Caco-2 (cell line): Measurements from ENCODE around the gene SHE. TPM values are rescaled to one million over a fixed set of nuclear protein-coding genes. Genes with fewer than 3 reads are reported as not detected.

Experiments
- BruUV-seq: library from RNA; stranded (reverse); fragments of 400-500 nt; replicated peaks from 2 replicates; lab custom pipeline; 2021; lab: Mats Ljungman, UMichigan
- CTCF ChIA-PET: fragments of 300-600 bp; sonication (Branson Sonifier 250); formaldehyde crosslinking; loops from one replicate; lab custom pipeline; 2022; ENCODE audit warnings: antibody characterized with exemption; lab: Charles Lee
- POLR2A ChIA-PET: fragments of 300-600 bp; sonication (Branson Sonifier 250); formaldehyde crosslinking; loops from one replicate; lab custom pipeline; 2022; ENCODE audit warnings: antibody characterized with exemption; lab: Charles Lee
- DNase-seq, 2 experiments: peaks; one replicate each; pipeline versions ENCODE4 v3.0.0 to v3.0.0-alpha.2; 2020 to 2022
- H3K27me3 ChIP-seq: replicated peaks from 2 replicates; pipeline ENCODE4 v1.6.0; 2011; ENCODE audit warnings: low read length; ENCODE audit not compliant: control insufficient read depth, insufficient read depth
- H3K36me3 ChIP-seq: 2 replicates; pipeline ENCODE4 v1.5.1; 2011; ENCODE audit warnings: low read length; ENCODE audit not compliant: control insufficient read depth, insufficient read depth
- H3K4me1 ChIP-seq: fragments of 250-450 bp; sonication (Bioruptor Pico); 2 replicates; pipeline ENCODE4 v1.5.1; 2020; ENCODE audit warnings: mild to moderate bottlenecking
- H3K4me3 ChIP-seq: 2 replicates; pipeline ENCODE4 v1.5.1; 2011; ENCODE audit warnings: low read depth, mild to moderate bottlenecking, control low read depth, low read length
- H3K9me3 ChIP-seq: fragments of 250-450 bp; sonication (Bioruptor Pico); 2 replicates; pipeline ENCODE4 v1.5.1; 2020; ENCODE audit warnings: mild to moderate bottlenecking, moderate library complexity
- H3K27ac Mint-ChIP-seq: one replicate; pipeline ENCODE4 v1.8.0; 2022; ENCODE audit warnings: mixed read lengths; ENCODE audit not compliant: unreplicated experiment
- H3K27me3 Mint-ChIP-seq: one replicate; pipeline ENCODE4 v1.8.0; 2022; ENCODE audit warnings: mixed read lengths; ENCODE audit not compliant: insufficient read depth, unreplicated experiment
- H3K36me3 Mint-ChIP-seq: one replicate; pipeline ENCODE4 v1.8.0; 2022; ENCODE audit warnings: mild to moderate bottlenecking, mixed read lengths; ENCODE audit not compliant: insufficient read depth, unreplicated experiment
- H3K4me1 Mint-ChIP-seq: one replicate; pipeline ENCODE4 v1.8.0; 2022; ENCODE audit warnings: low read depth, mixed read lengths; ENCODE audit not compliant: unreplicated experiment
- H3K4me3 Mint-ChIP-seq: one replicate; pipeline ENCODE4 v1.8.0; 2022; ENCODE audit warnings: mild to moderate bottlenecking, moderate library complexity, mixed read lengths; ENCODE audit not compliant: unreplicated experiment
- H3K9me3 Mint-ChIP-seq: one replicate; pipeline ENCODE4 v1.8.0; 2022; ENCODE audit warnings: mixed read lengths; ENCODE audit not compliant: unreplicated experiment
- CTCF ChIP-seq, 2 experiments: fragments of 200-600 bp in 1 of 2; IDR thresholded peaks; 1 replicate in 1 of 2; 2 replicates in 1 of 2; pipeline versions ENCODE4 v1.5.1 to v1.8.0; 2011 to 2022; ENCODE audit warnings: antibody characterized with exemption in 1 of 2, control low read depth in 1 of 2, inconsistent platforms in 1 of 2, low read depth in 1 of 2, low read length in 1 of 2, mild to moderate bottlenecking in 1 of 2, moderate library complexity in 1 of 2; ENCODE audit not compliant: insufficient read depth in 1 of 2, severe bottlenecking in 1 of 2, unreplicated experiment in 1 of 2
- intact Hi-C: fragments of 100-400 bp; cut with micrococcal nuclease; formaldehyde crosslinking; loops from one replicate; pipeline ENCODE4 v1.10.0; 2022; ENCODE audit not compliant: unreplicated experiment
- total RNA-seq: library from RNA; stranded (reverse); gene quantifications from 2 replicates; pipeline ENCODE4 v1.2.3, GENCODE V29; 2022

SHE gene
- total RNA-seq, 1 experiment from 2014 or later: not detected

- Mint-ChIP-seq H3K27ac (no peak overlapping the region), H3K4me1 (no peaks in the 10 kb centered on the region), H3K27me3 (no peaks in the 10 kb centered on the region), H3K9me3 (no peaks in the 10 kb centered on the region), H3K36me3 (no peaks in the 10 kb centered on the region), H3K4me3 (no peak overlapping the region)
- BruUV-seq: no TSS peak
- no peak for DNase-seq
- Histone ChIP-seq H3K4me1 (no peaks in the 10 kb centered on the region), H3K36me3 (no peaks in the 10 kb centered on the region), H3K9me3 (no peaks in the 10 kb centered on the region), H3K4me3 (no peak overlapping the region), H3K27me3 (no peaks in the 10 kb centered on the region)
- ChIA-PET CTCF (no interaction called here), POLR2A (no interaction called here)
- intact Hi-C loops: no loop called here
- TF ChIP-seq CTCF (IDR thresholded peaks at IDR 0.05; ENCODE audit: insufficient read depth in 1 of 2, low read depth in 1 of 2, low read length in 1 of 2, severe bottlenecking in 1 of 2, unreplicated experiment in 1 of 2): no peak
Measured at GRCh38 chr1:154446292-154446691, 55.9 kb downstream of the SHE start.

GRCh38 chr1:154445040-154445472, 57.2 kb downstream of the SHE start:
- no peaks in the 10 kb centered on the region for H3K27me3 Mint-ChIP-seq
- no peak for DNase-seq
- intact Hi-C loops: no loop called here
- Histone ChIP-seq H3K27me3 (no peaks in the 10 kb centered on the region), H3K4me1 (no peaks in the 10 kb centered on the region), H3K36me3 (no peaks in the 10 kb centered on the region), H3K9me3 (no peaks in the 10 kb centered on the region), H3K4me3 (no peak overlapping the region)
- no peak for TF ChIP-seq CTCF (IDR thresholded peaks at IDR 0.05; ENCODE audit: insufficient read depth in 1 of 2, low read depth in 1 of 2, low read length in 1 of 2, severe bottlenecking in 1 of 2, unreplicated experiment in 1 of 2)
- CTCF ChIA-PET: no interaction called here
- no peaks in the 10 kb centered on the region for H3K36me3 Mint-ChIP-seq
- no peaks in the 10 kb centered on the region for H3K9me3 Mint-ChIP-seq
- no peak overlapping the region for H3K4me3 Mint-ChIP-seq
- H3K27ac Mint-ChIP-seq: no peak overlapping the region
- POLR2A ChIA-PET: no interaction called here
- no peaks in the 10 kb centered on the region for H3K4me1 Mint-ChIP-seq
- no TSS peak for BruUV-seq

GRCh38 chr1:154443274-154444013, 58.8 kb downstream of the SHE start:
- Histone ChIP-seq H3K36me3 (no peaks in the 10 kb centered on the region), H3K9me3 (no peaks in the 10 kb centered on the region), H3K4me1 (peaks cover 5% of the 10 kb centered on the region), H3K4me3 (no peak overlapping the region), H3K27me3 (no peaks in the 10 kb centered on the region)
- BruUV-seq: no TSS peak
- H3K27me3 Mint-ChIP-seq: no peaks in the 10 kb centered on the region
- no peak overlapping the region for H3K27ac Mint-ChIP-seq
- intact Hi-C loops: loop anchor here (5.0 kb wide), 1 partner anchor 36 kb away; the partner anchor contains the start of gene IL6R
- DNase-seq: no peak
- no peak overlapping the region for H3K4me3 Mint-ChIP-seq
- ChIA-PET CTCF (interaction anchor here (0.6 to 1.0 kb wide), 2 partner anchors 38 to 50 kb away, joined by 3 to 7 read pairs; no protein-coding TSS in a partner anchor), POLR2A (no interaction called here)
- H3K4me1 Mint-ChIP-seq: peaks cover 7% of the 10 kb centered on the region
- H3K36me3 Mint-ChIP-seq: no peaks in the 10 kb centered on the region
- no peaks in the 10 kb centered on the region for H3K9me3 Mint-ChIP-seq
- no peak for TF ChIP-seq CTCF (IDR thresholded peaks at IDR 0.05; ENCODE audit: insufficient read depth in 1 of 2, low read depth in 1 of 2, low read length in 1 of 2, severe bottlenecking in 1 of 2, unreplicated experiment in 1 of 2)
